GM21367 (cell line): ENCODE results near the gene ZNF200.
"Not testable (repeated sequence)": the region's sequence is repeated elsewhere in the genome, so short reads cannot be mapped to it uniquely, and the experiment has no call there.

ENCODE experiments used
- ATAC-seq: cut with Tn5 transposase; IDR thresholded peaks from one replicate; pipeline ENCODE4 v1.9.1; 2021; ENCODE audit not compliant: unreplicated experiment

The ZNF200 gene

DNA sequence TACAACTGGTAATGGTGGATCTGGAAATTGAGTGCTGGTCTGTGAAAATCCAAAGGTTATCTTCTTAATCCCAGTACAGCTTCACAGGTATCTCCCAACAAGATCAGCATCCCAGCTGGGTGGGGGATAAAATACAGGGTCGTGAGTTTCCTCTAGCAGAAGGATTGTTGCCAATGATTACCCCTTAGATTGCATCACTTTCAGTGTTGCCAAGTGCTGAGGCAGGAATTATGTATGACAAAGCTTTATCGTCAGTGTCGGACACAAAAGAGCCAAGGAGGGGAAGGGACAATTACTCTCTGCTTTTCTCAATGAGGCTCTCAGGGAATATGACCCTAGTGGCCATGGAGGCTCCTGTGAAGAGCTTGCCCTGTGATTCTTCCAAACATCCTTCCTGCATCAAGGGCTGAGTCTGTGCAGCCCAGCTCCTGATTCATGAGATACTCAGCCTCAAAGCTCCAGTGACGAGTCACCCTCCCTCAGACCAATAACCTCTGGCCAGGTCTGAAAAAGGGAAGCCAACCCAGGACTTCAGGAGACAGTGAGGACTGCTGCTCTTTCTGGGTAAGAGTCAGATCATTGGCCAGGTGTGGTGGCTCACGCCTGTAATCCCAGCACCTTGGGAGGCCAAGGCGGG is 31.9 kb downstream of the ZNF200 start:
- ATAC-seq: no peak

DNA sequence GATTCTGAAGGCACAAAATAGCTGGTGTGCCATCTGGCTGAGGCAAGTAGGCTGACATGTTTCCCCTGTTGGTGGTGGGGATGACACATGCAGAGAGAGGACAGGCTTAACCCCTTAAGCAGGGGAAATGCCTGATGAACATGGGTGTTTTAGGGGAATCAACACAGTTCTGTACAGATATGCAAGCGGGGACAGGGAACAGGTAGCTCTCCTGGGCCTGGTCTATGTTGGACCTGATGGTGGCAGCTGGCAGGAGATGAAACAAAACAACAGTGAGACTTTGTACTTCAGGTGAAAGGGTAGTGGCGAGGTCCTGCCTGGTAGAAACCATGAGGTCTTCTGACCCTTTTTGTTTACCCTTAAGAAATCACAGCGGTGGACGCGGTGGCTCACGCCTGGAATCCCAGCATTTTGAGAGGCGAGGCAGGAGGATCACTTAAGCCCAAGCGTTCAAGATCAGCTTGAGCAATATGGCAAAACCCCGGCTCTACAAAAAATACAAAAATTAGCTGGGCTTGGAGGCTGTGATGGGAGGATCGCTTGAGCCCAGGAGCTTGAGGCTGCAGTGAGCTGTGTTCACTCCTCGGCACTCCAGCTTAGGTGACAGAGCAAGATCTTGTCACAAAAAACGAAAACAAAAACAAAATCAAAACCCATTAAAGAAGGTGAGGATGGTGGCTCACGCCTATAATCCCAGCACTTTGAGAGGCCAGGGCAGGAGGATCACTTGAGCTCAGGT is 36.5 kb downstream of the ZNF200 start:
- ATAC-seq: no peak

- not testable (repeated sequence) for ATAC-seq
Measured at GRCh38 chr16:3197694-3198333, 37.1 kb downstream of the ZNF200 start.

DNA sequence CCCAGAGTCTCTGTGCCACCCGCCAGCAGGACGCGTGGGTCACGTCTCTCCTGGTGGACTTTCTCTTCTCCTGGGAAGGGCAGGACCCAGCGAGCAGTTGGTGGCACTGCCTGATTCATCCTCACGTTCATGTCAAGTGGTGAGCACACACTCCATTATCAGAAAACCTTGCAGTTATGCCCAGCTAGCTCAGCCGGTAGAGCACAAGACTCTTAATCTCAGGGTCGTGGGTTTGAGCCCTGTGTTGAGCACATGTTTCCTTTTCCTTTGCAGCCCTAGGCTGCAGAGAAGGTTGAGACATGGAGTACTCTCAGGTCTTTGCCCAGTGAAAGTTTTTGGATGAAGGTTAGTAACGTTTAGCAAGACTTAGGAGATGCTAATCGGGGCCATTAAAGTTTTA is 39.0 kb downstream of the ZNF200 start:
- no peak for ATAC-seq

DNA sequence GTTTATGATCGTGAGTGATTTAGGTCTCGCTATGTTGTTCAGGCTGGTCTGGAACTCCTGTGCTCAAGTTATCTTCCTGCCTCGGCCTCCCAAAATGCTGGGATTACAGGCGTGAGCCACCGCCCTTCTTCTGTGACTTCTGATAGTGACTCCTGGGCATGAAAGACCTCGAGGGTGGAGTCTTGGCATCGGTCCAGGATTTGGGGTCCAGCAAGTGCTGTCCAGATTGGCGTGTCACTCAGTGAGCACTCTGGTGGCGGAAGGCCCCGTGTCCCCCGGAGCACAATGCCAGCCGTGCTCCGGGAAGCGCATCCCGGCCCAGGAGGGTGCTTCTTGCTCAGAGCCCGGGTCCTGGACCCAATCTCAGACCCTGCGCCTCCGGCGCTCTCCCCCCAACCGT is 40.2 kb downstream of the ZNF200 start:
- no peak for ATAC-seq

- no peak for ATAC-seq
Measured at GRCh38 chr16:3193221-3194212, 41.4 kb downstream of the ZNF200 start.

DNA sequence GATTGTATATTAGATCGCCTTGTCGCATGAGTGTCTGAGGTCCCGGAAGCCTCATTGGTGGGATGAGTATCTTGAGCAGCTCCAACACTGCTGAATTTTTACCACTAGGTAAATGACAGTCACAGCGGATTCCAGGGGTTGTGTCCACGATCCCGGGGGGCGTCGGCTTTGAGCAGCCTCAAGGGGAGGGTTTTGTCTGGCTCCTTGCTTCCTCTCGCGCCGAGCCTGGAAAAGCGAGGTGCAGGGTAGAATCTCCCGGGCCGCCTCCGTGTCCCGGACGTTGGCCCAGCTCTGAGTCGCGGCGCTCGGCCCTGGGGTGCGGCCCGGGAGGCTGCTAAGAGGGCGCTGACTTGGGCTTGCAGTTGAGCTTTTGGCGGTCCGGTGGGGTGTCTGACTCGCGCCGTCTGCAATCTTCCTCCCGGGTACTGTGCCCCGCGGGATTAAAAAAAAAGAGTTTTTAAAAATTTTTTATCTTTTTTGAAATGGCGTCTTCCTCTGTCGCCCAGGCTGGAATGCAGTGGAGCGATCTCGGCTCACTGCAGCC is 42.4 kb downstream of the ZNF200 start:
- no peak for ATAC-seq

GRCh38 chr16:3190949-3191353 is 44.0 kb downstream of the ZNF200 start:
- ATAC-seq: no peak

DNA sequence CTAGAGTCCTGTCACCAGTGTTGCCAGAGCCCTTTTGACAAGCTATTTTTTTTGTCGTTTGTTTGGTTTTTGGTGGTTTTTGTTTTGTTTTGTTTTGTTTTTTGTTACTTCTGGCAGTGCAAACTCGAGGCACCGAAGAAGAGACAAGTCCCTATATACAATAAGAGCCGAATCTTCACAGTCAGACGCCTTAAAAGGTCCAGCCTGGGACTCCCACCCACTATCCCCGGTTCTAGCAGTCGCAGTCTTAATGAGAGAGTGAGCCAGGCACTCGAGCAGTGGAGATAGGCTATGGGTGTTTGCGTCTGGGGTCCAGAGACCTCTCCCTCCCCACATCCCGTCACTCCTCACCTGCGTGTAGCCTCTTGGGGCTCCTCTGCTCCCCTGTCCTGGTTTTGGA is 45.1 kb downstream of the ZNF200 start:
- no peak for ATAC-seq

DNA sequence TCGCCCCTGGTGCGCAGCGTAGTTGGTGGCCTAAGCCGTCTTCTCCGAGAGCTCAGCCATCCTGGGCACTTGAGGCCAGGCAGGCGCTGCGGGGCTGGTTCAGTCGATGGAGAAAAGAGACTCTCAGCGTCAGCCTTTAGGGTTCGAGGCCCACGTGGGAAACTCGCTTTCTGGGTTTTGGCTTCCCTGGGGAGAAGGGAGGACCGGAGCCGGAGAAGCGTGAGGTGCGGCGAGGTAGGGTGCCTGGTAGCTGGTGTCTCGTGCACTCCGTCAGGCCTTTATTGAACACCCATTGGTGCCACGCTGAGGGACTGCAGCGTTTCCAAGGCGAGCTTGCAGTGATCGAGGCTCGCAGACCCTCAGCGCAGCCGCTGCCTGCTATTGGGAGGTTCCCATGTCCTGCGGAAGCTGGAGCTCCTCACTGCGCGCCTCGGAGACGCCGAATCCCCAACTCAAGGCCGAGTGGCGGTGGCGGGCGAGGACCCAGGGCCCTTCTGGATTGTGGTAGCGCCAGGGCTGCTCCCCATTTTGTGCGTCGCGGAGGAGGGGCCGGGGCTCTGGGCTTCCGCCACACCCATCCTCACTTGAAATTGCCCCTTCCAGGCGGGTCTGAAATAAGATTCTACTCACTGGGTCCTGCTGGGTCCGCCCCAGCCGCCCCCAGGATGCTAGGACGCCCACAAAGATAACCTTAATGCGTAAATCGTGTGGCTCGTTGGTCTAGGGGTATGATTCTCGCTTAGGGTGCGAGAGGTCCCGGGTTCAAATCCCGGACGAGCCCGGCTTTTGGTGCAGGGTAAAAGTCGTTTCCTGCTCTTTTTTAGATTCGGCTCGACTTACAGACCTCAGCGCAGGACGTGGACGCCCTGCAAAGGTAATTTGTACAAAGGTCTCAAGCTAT is 45.8 kb downstream of the ZNF200 start:
- ATAC-seq: no peak

GRCh38 chr16:3188675-3188924 is 46.4 kb downstream of the ZNF200 start:
- no peak for ATAC-seq

- no peak for ATAC-seq
Measured at GRCh38 chr16:3187798-3188674, 46.9 kb downstream of the ZNF200 start, which contains the start of gene OR1F1. TSS of gene OR1F1 (plus strand) at chr16:3188204.

DNA sequence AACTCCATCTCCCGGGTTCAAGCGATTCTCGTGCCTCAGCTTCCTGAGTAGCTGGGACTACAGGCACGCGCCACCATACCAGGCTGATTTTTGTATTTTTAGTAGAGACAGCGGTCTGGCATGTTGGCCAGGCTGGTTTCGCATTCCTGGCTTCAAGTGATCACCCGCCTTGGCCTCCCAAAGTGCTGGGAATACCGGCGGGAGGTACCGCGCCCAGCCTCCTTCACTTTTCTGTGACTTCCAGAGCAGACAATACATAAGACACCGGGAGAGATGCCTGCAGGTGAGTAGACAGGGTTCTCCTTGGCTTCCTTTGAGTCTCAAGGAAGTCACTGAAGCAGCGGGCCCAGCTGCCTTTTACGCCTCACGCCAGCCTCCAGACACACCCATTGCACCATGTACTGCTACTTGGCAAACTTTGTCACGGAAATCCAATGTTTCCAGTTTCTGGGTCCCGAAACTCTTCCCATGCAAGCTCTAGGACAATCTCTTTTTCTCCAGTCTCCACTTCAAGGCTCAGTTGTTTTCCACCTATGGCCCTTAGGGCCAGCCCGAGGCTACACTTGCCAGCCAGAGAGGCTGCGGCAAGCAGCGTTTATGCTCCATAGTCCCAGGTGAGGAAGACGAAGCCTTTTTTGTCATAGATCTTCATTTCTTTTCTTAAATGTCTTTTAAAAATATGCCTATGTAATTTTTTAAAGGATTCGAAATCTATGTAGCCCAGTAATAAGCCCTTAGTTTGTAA is 47.8 kb downstream of the ZNF200 start:
- ATAC-seq: no peak

GRCh38 chr16:3183445-3184139 is 51.4 kb downstream of the ZNF200 start:
- no peak for ATAC-seq

DNA sequence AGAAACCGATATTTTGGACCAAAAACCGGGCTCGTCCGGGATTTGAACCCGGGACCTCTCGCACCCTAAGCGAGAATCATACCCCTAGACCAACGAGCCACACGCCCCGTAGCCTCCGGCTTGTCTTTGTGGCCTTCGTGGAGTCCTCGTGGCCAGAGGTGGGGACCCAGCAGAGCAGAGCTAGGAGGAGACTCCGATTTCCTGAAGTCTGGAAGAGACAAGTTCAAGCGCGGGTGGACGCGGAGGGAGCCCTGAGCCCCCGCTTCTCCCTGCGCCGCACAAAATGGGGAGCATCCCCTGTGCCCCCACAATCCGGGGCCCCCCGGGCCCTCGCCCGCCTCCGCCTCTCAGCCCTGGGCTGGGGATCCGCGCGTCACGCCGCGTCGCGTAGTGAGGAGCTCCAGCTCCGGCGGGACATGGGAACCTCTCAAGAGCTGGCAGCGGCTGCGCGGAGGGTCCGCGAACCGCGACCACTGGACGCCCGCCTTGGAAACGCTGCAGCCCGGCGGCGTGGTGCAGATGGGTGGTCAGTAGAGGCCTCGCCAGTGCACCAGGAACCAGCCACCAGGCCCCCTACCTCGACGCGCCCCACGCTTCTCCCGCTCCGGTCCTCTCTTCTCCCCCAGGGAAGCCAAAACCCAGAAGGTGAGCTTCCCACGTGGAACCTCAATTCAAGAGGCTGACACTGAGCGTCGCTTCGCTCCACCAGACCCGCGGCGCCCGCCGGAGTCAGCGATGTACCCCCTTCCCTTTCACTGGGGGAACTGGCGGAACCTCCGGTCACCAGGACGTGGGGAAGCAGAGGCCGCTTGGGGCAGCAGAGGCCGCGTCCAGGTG is 52.1 kb downstream of the ZNF200 start:
- no peak for ATAC-seq

DNA sequence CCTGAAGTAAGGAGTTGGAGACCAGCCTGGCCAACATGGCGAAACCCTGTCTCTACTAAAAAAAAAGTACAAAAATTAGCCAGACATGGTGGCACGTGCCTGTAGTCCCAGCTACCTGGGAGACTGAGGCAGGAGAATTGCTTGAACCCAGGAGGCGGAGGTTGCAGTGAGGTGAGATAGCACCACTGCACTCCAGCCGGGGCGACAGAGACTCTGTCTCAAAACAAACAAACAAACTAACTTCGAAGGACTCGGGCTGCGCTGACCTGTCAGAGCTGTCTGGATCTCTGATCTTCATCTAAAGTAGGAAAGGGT is 52.7 kb downstream of the ZNF200 start:
- ATAC-seq: not testable (repeated sequence)

GRCh38 chr16:3180445-3180878 is 54.5 kb downstream of the ZNF200 start:
- ATAC-seq: no peak
